ENCODE results near the gene DNAH3. TPM values are rescaled to one million over a fixed set of nuclear protein-coding genes. Genes with fewer than 3 reads are reported as not detected.
A peak's percentile ranks its signal among the peaks of the same experiment; 100 is the strongest.
"Not testable (repeated sequence)": the region's sequence is repeated elsewhere in the genome, so short reads cannot be mapped to it uniquely, and the experiment has no call there.

DNAH3 gene
- total RNA-seq, 1 donor from 2014 or later = 0.41 TPM

- FAIRE-seq = no peak
- no peak for DNase-seq (ENCODE audit: low spot score in 2 of 2)
Measured at GRCh38 chr16:21134053-21134452, 16.6 kb downstream of the DNAH3 start.

GRCh38 chr16:21130811-21131210 lies 19.8 kb downstream of the DNAH3 start:
- FAIRE-seq (no peak), DNase-seq (ENCODE audit: low spot score in 2 of 2) (no peak)

GRCh38 chr16:21128991-21129390 lies 21.7 kb downstream of the DNAH3 start:
- no peak for DNase-seq (ENCODE audit: low spot score in 2 of 2)
- no peak for FAIRE-seq

GRCh38 chr16:21126518-21126917 lies 24.1 kb downstream of the DNAH3 start:
- DNase-seq (ENCODE audit: low spot score in 2 of 2) (no peak), FAIRE-seq (no peak)

- FAIRE-seq (no peak), DNase-seq (ENCODE audit: low spot score in 2 of 2) (no peak)
Measured at GRCh38 chr16:21125191-21125590, 25.5 kb downstream of the DNAH3 start.

GRCh38 chr16:21120976-21121520 lies 29.6 kb downstream of the DNAH3 start:
- DNase-seq (ENCODE audit: low spot score in 2 of 2) (no peak), FAIRE-seq (no peak)

- no peak for DNase-seq (ENCODE audit: low spot score in 2 of 2)
- no peak for FAIRE-seq
Measured at GRCh38 chr16:21117567-21117966, 33.1 kb downstream of the DNAH3 start.

GRCh38 chr16:21116148-21116693 lies 34.4 kb downstream of the DNAH3 start:
- DNase-seq (ENCODE audit: low spot score in 2 of 2) = no peak
- FAIRE-seq = no peak

GRCh38 chr16:21115551-21115950 lies 35.1 kb downstream of the DNAH3 start:
- not testable (repeated sequence) for FAIRE-seq; DNase-seq (ENCODE audit: low spot score in 2 of 2)

- FAIRE-seq = no peak
- no peak for DNase-seq (ENCODE audit: low spot score in 2 of 2)
Measured at GRCh38 chr16:21103941-21104860, 46.4 kb downstream of the DNAH3 start.

GRCh38 chr16:21101631-21102420 lies 48.8 kb downstream of the DNAH3 start:
- DNase-seq (ENCODE audit: low spot score in 2 of 2) = no peak

GRCh38 chr16:21100447-21100846 lies 50.2 kb downstream of the DNAH3 start:
- DNase-seq (ENCODE audit: low spot score in 2 of 2) (no peak), FAIRE-seq (no peak)

More at GRCh38 chr16:21101631-21102420, 48.8 kb downstream of the DNAH3 start:
- no peak for FAIRE-seq

GRCh38 chr16:21097151-21097550 lies 53.5 kb downstream of the DNAH3 start:
- DNase-seq (ENCODE audit: low spot score in 2 of 2) (no peak), FAIRE-seq (no peak)

- FAIRE-seq; DNase-seq (ENCODE audit: low spot score in 2 of 2): not testable (repeated sequence)
Measured at GRCh38 chr16:21094719-21095118, 55.9 kb downstream of the DNAH3 start.

- FAIRE-seq (no peak), DNase-seq (ENCODE audit: low spot score in 2 of 2) (no peak)
Measured at GRCh38 chr16:21092951-21093350, 57.7 kb downstream of the DNAH3 start.

GRCh38 chr16:21088646-21089538 lies 61.8 kb downstream of the DNAH3 start:
- DNase-seq (ENCODE audit: low spot score in 2 of 2) (no peak), FAIRE-seq (no peak)

- no peak for FAIRE-seq
Measured at GRCh38 chr16:21088143-21088542, 62.5 kb downstream of the DNAH3 start.

GRCh38 chr16:21084631-21085225 lies 65.9 kb downstream of the DNAH3 start:
- no peak for FAIRE-seq
- no peak for DNase-seq (ENCODE audit: low spot score in 2 of 2)

More at GRCh38 chr16:21088143-21088542, 62.5 kb downstream of the DNAH3 start:
- no peak for DNase-seq (ENCODE audit: low spot score in 2 of 2)

- FAIRE-seq = no peak
- peak; percentile 4 to 23 for DNase-seq (ENCODE audit: low spot score in 2 of 2)
Measured at GRCh38 chr16:21083729-21084268, 66.8 kb downstream of the DNAH3 start.

All from frontal cortex (tissue), 4 donors.